HL-60 (cell line): ENCODE results near the gene PAPPA2.
A peak's percentile ranks its signal among the peaks of the same experiment; 100 is the strongest.
"Not testable (repeated sequence)": the region's sequence is repeated elsewhere in the genome, so short reads cannot be mapped to it uniquely, and the experiment has no call there.

Source experiments
- DNase-seq, 2 experiments: peaks; one replicate each; pipeline ENCODE4 v3.0.0-alpha.2; 2010 to 2020; ENCODE audit warnings: low read depth in 1 of 2, low spot score in 1 of 2
- H3K27ac ChIP-seq: fragments of 250-450 bp; sonication (Bioruptor Pico); replicated peaks from 2 replicates; pipeline ENCODE4 v1.5.1; 2020; ENCODE audit warnings: mild to moderate bottlenecking, moderate library complexity
- H3K27me3 ChIP-seq: fragments of 250-450 bp; sonication (Bioruptor Pico); 2 replicates; pipeline ENCODE4 v1.5.1; 2021; ENCODE audit warnings: mild to moderate bottlenecking, moderate library complexity; ENCODE audit not compliant: insufficient read depth, poor library complexity, severe bottlenecking
- H3K4me3 ChIP-seq: replicated peaks from 2 replicates; pipeline ENCODE4 v1.5.1; 2011; ENCODE audit warnings: mild to moderate bottlenecking, control low read depth, low read length; ENCODE audit not compliant: insufficient read depth
- CTCF ChIP-seq: IDR thresholded peaks from one replicate; pipeline ENCODE4 v1.5.1; 2011; ENCODE audit warnings: low read length, control low read depth, inconsistent platforms; ENCODE audit not compliant: insufficient read depth
- GABPA ChIP-seq: IDR thresholded peaks from 2 replicates; pipeline ENCODE4 v1.6.1; 2012; ENCODE audit warnings: low read depth
- POLR2AphosphoS5 ChIP-seq: IDR thresholded peaks from 2 replicates; pipeline ENCODE4 v1.6.1; 2012; ENCODE audit warnings: low read depth
- REST ChIP-seq: IDR thresholded peaks from 2 replicates; pipeline ENCODE4 v1.6.1; 2012; ENCODE audit warnings: low read depth; ENCODE audit not compliant: insufficient replicate concordance
- SPI1 ChIP-seq: IDR thresholded peaks from 2 replicates; pipeline ENCODE4 v1.6.1; 2012; ENCODE audit warnings: low read depth, mild to moderate bottlenecking, borderline replicate concordance

Gene PAPPA2

GRCh38 chr1:176559474-176559873 is 96.5 kb downstream of the PAPPA2 start:
- no peak overlapping the region for H3K4me3 ChIP-seq
- no peak overlapping the region for H3K27ac ChIP-seq
- no peaks in the 10 kb centered on the region for H3K27me3 ChIP-seq
- TF ChIP-seq CTCF = no peak
- no peak for TF ChIP-seq REST
- no peak for TF ChIP-seq SPI1
- no peak for TF ChIP-seq GABPA
- TF ChIP-seq POLR2AphosphoS5 = no peak
- DNase-seq = no peak

- Histone ChIP-seq H3K4me3 (no peak overlapping the region), H3K27me3 (no peaks in the 10 kb centered on the region), H3K27ac (no peak overlapping the region)
- DNase-seq = peak; percentile 14 to 31
- TF ChIP-seq CTCF (peak; percentile 54), SPI1 (no peak)
Measured at GRCh38 chr1:176559878-176560277, 96.9 kb downstream of the PAPPA2 start.

GRCh38 chr1:176560681-176561080 is 97.7 kb downstream of the PAPPA2 start:
- DNase-seq = no peak
- TF ChIP-seq POLR2AphosphoS5 (no peak), SPI1 (no peak), GABPA (no peak), CTCF (no peak), REST (no peak)

GRCh38 chr1:176561761-176562160 is 98.8 kb downstream of the PAPPA2 start:
- H3K27me3 ChIP-seq, DNase-seq, H3K27ac ChIP-seq, H3K4me3 ChIP-seq: not testable (repeated sequence)

More at GRCh38 chr1:176560681-176561080, 97.7 kb downstream of the PAPPA2 start:
- Histone ChIP-seq H3K27ac (no peak overlapping the region), H3K27me3 (no peaks in the 10 kb centered on the region), H3K4me3 (no peak overlapping the region)
